A673 (cell line): ENCODE results near the gene THSD4.

Experiments
- EZH2 ChIP-seq: fragments of 200-600 bp; sonication (generic); IDR thresholded peaks from 2 replicates; pipeline ENCODE4 v1.6.1; 2017; ENCODE audit warnings: borderline replicate concordance, low read depth, mild to moderate bottlenecking, mixed read lengths, antibody characterized with exemption, low read length; ENCODE audit not compliant: poor library complexity, severe bottlenecking
- TF ChIP-seq, protein P1 (sequence below): fragments of 300-800, 200-600 bp; sonication (generic); conservative IDR thresholded peaks from 2 replicates; pipeline ENCODE4 v1.5.1; 2017; ENCODE audit warnings: low read depth, mild to moderate bottlenecking, antibody characterized with exemption, low read length, moderate library complexity, mixed read lengths

DNA sequence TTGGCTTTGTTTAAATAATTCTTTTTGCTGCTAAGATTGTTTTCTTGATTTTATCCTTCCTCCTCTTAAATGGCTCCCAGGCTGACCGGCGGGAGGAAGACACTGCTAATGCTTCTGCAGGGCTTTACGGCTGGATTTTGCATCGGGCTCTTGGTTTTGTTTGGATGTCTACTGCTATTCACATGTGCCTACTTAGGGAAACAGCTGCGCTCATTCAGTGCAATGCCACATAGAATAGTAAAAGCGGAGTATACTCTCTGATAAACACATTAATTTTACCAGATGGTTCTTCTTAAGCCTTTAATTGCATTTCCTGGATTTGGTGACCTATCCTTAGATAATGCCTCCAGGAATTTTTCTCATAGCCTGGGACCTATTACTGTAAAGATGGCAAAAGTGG lies 146.6 kb downstream of the THSD4 start:
- TF ChIP-seq, protein P1, sequence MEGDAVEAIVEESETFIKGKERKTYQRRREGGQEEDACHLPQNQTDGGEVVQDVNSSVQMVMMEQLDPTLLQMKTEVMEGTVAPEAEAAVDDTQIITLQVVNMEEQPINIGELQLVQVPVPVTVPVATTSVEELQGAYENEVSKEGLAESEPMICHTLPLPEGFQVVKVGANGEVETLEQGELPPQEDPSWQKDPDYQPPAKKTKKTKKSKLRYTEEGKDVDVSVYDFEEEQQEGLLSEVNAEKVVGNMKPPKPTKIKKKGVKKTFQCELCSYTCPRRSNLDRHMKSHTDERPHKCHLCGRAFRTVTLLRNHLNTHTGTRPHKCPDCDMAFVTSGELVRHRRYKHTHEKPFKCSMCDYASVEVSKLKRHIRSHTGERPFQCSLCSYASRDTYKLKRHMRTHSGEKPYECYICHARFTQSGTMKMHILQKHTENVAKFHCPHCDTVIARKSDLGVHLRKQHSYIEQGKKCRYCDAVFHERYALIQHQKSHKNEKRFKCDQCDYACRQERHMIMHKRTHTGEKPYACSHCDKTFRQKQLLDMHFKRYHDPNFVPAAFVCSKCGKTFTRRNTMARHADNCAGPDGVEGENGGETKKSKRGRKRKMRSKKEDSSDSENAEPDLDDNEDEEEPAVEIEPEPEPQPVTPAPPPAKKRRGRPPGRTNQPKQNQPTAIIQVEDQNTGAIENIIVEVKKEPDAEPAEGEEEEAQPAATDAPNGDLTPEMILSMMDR, result no peak
- no peak for TF ChIP-seq EZH2
